HG02610 (cell line): Measurements from ENCODE around the gene POMT2.
A peak's percentile ranks its signal among the peaks of the same experiment; 100 is the strongest.
"Not testable (repeated sequence)": the region's sequence is repeated elsewhere in the genome, so short reads cannot be mapped to it uniquely, and the experiment has no call there.

Source experiments
- ATAC-seq: cut with Tn5 transposase; IDR thresholded peaks from one replicate; pipeline ENCODE4 v1.9.1; 2021; ENCODE audit warnings: mild to moderate bottlenecking, moderate library complexity; ENCODE audit not compliant: unreplicated experiment

The POMT2 gene

DNA sequence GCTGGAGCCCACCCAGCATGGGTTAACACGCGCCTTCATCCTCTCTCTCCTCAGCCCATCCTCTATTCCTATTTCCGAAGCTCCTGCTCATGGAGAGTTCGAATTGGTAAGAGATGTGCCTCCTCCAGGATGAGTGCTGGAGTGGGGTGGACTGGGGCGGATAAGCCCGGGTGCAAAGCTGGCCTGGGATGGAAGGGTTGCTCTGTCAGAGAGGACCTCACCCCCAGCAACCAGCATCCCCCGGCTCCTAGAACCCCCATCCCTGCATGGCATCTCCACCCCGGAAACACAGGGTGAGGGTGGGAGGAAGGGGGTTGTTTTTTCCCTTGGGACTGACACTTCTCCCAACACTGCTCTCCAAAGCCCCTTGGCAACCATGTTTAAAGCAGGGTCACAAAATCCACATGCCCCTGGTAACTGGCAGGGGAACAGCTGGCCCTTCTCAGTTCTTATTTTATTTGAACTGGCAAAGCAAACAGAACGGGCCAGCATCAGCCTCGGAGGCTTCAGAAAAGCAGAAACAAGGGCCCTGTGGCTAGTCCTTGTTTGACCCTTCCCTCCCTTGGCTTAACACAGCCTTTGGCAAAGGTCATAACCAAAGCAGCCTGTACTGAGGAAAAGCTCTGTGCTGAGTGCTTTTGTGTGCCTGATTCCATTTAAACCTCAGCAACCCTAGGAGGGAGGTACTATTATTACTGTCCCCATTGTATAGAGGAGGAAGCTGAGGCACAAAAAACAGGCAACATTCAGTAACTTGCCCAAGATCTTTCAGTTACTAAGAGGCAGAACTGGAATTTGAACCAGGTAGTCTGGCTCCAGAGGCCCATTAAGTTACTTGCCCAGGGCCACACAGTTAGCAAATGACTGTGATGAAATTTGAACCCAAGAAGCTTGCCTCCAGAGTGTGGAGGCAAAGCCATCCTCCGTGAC is 4.4 kb upstream of the POMT2 start:
- ATAC-seq, result no peak

DNA sequence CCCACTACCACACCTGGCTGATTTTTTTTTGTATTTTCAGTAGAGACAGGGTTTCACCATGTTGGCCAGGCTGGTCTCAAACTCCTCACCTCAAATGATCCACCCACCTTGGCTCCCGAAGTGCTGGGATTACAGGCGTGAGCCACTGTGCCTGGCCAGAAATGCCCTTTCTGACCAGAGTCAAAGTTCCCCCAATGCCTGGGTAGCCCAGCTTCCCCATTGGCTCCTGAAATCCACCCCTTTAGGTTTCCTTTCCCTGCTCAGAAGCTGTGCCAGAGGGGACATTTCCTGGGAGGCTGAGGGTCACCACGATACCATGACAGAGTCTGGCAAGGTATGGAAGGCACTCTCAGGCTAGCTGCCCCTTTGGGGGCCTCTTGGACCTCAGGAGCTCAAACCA is 3.6 kb upstream of the POMT2 start:
- ATAC-seq, result no peak

DNA sequence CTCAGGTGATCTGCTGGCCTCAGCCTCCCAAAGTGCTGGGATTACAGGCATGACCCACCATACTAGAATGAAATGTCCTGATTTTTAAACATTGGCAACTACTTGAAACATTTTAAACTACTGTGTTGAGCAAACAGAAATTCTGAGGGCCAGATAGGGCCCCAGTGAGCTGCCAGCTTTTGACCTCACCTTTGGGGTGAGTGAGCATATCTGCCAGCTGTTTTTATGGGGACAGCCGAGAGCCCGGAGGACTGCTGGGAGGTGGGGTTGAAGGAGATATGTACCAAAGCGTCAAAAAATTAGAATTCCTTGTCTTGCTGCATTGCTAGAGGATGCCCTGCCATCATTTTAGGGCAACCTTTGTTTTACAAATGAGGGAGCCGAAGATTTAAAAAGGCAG is 2.9 kb upstream of the POMT2 start:
- no peak for ATAC-seq

DNA sequence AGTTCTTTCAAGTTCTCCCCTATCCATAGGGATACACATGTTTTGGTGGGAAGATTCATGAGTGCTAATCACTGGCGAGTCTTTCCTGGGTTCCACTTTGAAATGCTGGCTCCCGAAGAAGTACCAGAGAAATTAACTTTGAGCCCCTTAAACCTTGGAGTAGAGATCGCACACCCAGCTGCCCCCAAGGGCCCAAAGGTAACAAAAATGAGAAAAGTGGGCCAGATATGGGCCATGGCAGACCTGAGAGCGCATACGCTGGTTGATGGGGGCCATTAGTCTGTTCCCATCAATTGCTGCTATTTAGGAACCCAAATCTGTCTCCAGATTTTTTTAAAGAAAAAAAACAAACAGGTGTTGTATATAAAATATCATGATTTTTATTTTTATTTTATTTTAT is 2.3 kb upstream of the POMT2 start:
- ATAC-seq, result no peak

DNA sequence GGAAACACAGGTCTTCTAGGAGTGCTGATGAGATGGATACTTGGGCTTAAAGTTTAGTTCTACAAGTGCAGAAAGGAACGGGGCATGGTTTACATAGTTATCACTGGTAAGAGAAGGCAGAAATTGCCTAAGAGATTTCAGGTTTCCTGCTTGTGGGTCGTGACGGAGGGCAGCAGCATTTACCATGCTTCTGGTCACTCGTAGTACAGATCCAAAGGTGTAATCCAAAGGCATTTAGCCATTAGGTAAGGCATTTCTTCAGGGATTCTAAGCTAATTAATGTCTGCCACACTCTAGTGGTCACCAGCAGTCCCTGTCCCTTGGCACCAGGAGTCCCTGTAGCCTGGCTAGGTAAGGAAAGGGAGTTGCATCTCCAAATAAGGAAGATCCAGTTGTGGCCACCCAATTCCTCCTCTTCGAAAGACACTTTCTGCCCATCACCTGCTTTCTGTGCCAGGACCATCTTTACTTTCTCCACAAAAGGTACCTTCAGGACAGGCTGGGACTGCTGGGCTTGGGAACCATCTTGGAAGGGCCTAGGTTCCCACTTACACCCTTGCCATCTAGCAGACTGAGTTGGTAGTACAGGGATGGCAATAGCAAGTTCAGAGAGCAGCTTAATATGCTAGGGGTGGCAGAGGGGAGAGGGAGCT is 1.7 kb upstream of the POMT2 start:
- ATAC-seq, result no peak

DNA sequence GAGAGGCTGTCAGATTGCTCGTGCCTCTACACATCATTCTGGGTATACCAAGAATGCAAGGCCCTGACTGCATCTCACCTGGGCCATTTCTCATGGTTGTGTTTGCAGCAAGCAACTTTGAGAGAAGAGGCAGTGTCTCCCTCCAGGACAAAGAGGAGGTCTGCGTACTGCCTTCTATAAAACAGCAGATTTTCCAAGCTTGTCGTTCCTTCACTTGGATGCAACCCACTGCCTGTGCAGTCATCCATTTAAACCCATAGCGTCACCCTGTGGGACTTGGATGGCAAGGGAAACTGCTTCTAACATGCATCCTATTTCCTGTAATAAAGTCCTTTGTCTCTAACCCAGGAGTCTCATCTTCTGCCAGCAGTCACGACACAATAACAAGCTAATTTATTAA is 1.3 kb downstream of the POMT2 start:
- ATAC-seq, result no peak

DNA sequence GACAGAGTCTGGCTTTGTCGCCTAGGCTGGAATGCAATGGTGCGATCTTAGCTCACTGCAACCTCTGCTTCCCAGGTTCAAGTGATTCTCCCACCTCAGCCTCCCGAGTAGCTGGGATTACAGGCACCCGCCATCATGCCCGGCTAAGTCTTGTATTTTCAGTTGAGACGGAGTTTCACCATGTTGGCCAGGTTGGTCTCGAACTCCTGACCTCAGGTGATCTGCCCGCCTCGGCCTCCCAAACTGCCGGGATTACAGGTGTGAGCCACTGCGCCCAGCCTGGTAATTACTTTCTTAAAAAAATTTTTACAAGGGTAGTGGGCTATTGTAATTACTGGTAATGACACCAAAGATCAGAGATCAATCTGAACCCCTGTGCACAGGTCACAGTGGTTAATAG is 1.9 kb downstream of the POMT2 start:
- not testable (repeated sequence) for ATAC-seq

DNA sequence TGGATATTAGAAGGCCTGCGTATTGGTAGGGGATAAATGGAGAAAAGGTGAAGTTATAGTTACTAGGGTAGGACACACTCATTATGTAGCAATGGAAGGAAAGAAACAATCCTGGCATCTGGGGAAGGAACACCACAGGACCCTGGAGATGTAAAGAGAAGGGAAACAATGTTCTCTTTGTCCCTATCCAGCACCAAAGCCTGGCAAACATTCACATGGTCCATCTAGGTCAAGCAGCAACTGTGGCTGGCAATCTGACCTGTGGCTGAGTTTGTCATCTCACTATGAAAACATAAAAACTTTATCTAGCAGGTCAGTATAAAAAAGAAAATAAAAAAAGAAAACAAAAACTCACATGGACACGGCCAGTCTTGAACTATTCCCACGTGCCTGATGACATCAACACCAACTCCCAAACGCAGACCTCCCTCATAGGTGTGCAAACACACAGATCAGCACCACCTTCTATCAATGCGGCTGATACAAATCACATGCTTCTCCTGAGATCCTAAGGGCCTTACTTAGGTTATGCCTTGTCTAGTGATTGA is 2.6 kb downstream of the POMT2 start:
- no peak for ATAC-seq

DNA sequence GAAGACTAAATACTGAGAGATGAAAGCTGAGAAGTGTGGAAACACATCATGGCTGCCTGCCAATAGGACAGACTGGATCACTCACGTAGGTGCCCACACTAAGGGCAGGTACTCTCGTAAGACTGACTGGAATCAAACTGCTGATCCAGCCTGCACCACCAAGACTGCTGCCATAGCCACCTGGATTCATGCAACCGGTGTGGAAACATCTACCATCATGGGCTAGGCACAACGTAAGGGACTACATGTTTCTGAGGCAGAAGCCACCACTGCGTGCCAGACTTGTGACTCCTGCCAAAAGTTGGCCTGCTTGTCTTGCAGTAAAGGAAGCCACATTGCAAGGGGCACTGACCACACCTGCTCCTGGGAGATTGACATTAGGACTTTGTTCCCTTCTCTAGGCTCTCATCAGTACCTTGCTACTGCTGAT is 3.8 kb downstream of the POMT2 start:
- no peak for ATAC-seq

DNA sequence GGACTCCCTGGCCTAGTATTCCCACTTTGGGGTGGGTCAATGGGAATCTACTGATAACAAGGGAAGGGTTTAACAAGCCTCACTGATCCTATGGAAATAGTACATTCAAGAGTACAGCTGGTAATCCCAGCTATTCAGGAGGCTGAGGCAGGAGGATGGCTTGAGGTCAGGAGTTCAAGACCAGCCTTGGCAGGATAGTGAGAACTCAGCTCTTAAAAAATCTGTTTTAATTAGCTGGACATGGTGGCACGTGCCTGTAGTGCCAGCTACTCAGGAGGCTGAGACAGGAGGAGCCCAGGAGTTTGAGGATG is 4.5 kb downstream of the POMT2 start:
- ATAC-seq, result no peak

DNA sequence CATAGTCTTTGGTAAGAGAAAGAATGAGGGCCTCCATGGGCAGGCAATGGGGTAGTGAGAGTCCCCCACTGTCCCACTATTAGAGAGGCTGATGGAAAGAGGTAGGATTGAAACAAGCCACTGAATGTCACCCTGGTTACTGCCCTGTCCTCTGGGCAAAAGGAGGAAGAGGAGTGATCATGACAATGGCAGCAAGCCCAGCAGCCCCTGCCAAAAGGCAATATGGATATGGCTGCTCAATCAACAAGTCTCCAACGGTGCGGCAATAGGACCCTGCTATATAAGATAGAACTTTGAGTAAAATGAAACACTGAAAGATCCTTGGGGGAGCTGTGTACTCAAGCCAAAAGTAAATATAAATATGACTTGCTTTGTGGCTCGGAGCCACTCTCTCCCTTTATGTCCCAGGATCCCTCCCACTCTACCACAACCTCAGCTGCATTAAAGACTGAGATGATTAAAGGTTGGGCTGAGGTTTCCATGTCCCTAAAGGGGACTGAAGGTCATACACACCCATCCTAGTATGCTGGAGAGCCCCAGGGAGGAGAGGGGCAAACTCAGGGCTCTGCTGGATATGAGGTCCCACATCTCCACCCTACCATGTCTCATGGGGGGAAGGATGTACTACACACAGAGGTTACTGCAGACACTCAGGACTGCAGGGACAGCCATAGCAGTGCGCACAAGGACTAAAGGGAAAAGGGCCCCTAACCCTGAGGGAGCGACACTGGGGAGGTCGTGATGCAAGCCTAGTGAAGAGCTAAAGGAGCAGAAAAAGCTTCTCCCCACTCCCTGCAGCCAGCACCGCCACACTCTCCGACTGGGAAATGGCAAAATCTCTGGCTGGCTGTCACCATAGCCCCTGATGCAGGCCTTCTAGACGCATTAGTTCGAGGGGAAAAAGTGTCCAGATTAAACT is 5.9 kb downstream of the POMT2 start:
- ATAC-seq, result no peak

DNA sequence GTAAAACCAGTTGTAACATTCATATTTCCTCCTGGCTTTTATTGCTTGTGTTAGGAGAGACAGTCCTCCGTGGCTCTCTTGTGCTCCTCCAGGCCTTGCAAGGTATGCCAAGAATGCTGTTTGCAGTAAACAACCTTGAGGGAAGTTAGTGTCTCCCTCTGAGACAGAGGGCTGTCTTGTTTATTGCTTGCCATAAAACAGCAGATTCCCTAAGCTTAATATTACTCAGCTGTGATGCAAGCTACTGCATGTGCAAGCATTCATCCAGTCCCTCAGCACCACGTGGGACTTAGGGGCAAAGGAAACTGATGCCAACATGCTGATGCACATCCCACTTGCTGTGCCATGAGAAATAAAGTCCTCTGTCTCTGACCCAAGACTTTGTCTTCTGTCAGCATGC is 6.6 kb downstream of the POMT2 start:
- ATAC-seq, result no peak

DNA sequence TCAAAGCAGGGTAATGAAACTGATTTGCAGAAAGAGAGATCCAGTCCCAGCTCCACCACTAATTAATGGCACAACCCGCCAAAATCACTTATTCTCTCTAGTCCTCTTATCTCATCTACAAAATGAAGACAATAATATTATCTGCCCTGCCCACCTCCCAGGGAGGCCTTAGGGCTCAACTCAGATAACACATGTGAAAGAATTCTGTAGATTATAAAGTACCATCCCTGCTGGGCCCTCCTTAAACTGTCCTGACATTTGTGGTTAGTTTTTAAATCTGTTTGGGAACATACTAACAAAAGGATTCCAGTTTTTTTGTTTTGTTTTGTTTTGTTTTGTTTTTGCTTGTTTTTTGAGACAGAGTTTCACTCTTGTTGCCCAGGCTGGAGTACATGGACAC is 7.3 kb downstream of the POMT2 start:
- ATAC-seq, result no peak

DNA sequence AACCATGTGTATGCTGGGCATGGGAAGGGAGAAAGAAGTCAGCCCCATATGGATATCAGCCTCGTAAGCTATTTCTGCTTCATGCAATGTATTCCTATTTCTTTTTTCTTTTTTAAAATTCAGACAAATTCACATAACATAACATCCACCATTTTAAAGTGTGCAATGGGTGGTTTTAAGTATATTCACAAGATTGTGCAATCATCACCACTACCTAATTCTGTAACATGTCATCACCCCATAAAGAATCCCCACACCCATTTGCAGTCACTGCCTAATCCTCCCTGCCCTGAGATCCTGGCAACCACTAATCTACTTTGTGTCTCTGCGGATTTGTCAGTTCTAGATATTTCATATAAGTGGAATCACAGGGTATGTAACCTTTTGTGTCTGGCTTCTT is 9.5 kb downstream of the POMT2 start:
- no peak for ATAC-seq

DNA sequence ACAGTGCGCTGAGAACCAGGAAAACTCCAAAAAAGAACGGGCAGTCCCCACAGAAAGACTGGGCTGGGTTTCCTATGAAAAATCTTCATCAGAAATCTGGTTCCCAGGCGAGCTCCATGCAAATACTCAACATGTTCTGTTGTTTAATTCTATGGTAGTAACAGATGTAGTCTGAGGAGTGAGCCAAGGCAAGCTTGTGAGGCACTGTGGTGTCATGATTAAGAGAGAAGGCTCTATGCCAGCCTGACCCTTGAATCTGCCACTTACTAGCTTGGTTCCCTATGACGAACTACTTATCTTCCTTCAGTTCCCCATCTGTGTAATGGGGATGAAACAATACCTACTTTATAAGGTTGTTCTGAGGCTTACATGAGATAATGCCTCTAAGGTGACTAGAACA is 10.7 kb downstream of the POMT2 start:
- ATAC-seq, result no peak

DNA sequence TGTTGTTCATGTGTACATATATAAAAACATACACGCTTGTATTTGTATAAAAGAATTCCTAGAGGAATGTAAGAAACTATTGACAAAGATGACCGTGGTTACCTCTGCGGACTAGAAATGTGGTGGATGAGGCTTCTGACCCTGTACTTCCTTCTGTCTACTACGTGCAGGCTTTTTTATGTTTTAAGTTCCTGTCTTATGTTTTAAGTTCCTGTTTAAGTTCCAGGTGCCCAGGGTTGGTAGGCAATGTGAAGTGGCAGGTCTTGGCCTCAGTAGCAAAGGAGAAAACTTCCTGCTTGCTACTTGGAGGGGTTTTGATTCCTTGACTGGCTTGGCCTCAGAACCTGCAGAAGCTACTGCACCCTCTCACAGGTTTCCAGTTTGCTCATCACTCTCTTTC is 11.6 kb downstream of the POMT2 start:
- no peak for ATAC-seq

DNA sequence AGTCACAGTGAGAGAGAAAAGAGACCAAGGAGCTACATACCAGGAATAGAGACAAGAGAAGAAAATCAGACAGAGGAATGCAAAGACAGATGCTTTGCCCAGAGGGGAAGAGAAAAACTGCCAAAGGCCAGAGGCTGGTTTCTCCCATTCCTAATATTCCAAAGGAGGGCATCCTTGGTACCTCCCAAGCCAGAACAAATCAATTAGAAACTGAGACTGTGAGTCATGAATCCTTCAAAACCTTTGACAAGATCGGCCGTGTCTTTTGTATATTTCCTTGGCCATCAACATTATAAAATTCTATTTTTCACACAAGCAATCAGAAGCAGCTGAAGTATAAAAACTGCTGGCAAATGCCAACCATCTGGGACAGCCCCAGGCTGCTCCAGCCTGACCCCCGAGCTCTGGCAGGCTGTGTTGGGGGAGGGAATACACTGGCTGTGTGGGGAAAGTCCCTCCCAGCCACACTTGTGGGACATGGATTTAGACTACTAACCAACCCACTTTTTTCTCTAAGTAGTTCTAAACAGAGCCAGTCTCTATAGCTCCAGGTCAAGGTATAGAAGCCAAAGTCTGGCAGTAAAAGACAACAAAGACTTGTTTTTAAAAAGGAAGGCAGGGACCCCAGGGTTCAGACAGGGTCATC is 13.7 kb downstream of the POMT2 start:
- no peak for ATAC-seq

DNA sequence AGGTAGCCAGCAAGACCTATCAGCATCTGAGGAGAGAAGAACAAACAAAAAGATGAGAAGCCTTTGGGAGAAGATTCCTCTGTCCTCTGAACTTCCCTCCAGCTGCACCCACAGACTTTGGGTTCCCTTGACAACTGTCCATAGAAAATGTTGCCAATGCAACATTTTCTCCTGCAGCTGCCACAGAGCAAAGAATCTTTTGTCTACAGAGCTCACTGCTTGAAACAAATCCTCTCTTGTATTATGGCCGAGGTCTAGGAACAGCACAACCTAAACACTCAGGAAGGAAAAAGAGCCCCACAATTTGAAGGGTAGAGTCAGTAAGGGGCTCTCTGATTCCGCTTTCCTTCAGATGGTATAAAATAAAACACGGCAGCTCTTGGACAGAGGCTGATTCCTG is 14.3 kb downstream of the POMT2 start:
- no peak for ATAC-seq

DNA sequence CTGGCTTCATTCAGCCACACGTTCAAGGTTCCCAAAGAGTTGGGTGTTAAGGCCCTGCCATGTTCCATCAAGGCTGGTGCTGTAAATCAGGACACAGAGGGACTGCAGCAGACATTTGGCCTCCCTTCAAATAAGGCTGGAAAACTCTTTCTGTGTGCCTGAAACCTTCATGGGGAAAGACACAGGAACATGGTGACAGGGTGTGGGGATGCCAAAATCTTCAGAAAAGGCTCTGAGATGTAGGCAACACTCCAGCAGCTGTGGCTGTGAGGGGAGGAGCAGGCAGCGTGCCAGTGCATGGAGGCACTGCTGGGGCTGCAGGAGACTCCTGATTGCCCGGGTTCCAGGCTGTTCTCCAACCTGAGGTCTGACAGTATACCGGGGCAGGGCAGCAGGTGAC is 15.0 kb downstream of the POMT2 start:
- no peak for ATAC-seq

DNA sequence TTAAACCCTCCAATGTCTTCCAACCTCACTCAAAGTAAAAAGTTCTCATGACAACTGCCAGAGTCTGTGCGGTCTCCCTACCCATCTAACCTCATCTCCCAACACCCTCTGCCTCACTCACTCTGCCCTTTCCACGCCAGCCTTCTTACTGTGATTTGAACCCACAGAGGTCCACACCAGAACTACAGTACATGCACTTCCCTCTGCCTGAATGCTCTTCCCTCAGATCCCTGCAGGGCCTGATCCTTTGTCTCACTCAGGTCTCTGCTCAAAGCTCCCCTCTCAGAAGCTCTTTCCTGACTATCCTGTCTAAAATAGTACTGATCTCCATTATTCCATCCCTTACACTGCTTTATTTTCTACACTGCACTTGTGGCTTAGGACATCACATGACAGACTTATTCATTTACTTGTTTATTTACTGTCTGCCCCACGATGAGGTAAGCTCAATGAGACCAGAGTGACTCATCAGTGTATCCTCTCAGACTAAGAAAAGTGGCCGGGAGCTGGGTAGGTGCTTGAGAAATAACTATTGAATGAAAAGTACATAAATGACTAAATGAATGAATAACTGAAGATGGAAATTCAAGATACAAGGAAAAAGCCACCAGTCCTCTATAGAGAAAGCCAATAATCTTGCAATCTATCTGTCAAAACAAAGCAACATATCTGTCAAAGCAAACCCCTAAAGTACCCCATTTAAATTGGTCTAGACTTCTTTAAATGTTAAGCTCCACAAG is 17.1 kb downstream of the POMT2 start:
- peak; percentile 67 for ATAC-seq
